A673 (cell line): ENCODE measurements around the gene HERC3. TPM values are rescaled to one million over a fixed set of nuclear protein-coding genes. Genes with fewer than 3 reads are reported as not detected.
A peak's percentile ranks its signal among the peaks of the same experiment; 100 is the strongest.

Experiments used
- BruUV-seq: library from RNA; stranded (reverse); fragments of 400-500 nt; replicated peaks from 2 replicates; lab custom pipeline; 2021; lab: Mats Ljungman, UMichigan
- CTCF ChIA-PET: fragments of 300-600 bp; sonication (Branson Sonifier 250); formaldehyde crosslinking; loops from one replicate; lab custom pipeline; 2022; ENCODE audit warnings: antibody characterized with exemption; lab: Charles Lee
- POLR2A ChIA-PET: fragments of 300-600 bp; sonication (Branson Sonifier 250); formaldehyde crosslinking; loops from one replicate; lab custom pipeline; 2022; ENCODE audit warnings: antibody characterized with exemption; ENCODE audit not compliant: low non-redundant PET; lab: Charles Lee
- DNase-seq: peaks from one replicate; pipeline ENCODE4 v3.0.0-alpha.2; 2015; ENCODE audit warnings: low spot score
- H3K27ac ChIP-seq: fragments of 200-600 bp; sonication (generic); 2 replicates; pipeline ENCODE4 v1.5.1; 2016; ENCODE audit warnings: mixed run types, low read depth, mild to moderate bottlenecking, mixed read lengths, antibody characterized with exemption, low read length; ENCODE audit not compliant: poor library complexity, severe bottlenecking
- H3K27me3 ChIP-seq: fragments of 200-600 bp; sonication (generic); replicated peaks from 2 replicates; pipeline ENCODE4 v1.6.1; 2017; ENCODE audit warnings: mixed run types, low read depth, mild to moderate bottlenecking, mixed read lengths, antibody characterized with exemption, low read length; ENCODE audit not compliant: insufficient read depth, poor library complexity
- H3K36me3 ChIP-seq: fragments of 200-600 bp; sonication (generic); 2 replicates; pipeline ENCODE4 v1.6.1; 2016; ENCODE audit warnings: mixed run types, mild to moderate bottlenecking, mixed read lengths, antibody characterized with exemption, low read length; ENCODE audit not compliant: insufficient read depth, poor library complexity, severe bottlenecking
- H3K4me1 ChIP-seq: fragments of 200-600 bp; sonication (generic); 2 replicates; pipeline ENCODE4 v1.6.1; 2017; ENCODE audit warnings: mixed run types, mild to moderate bottlenecking, mixed read lengths, antibody characterized with exemption, low read length; ENCODE audit not compliant: insufficient read depth, poor library complexity, severe bottlenecking
- H3K4me3 ChIP-seq: fragments of 200-600 bp; sonication (generic); 2 replicates; pipeline ENCODE4 v1.5.1; 2016; ENCODE audit warnings: low read depth, mixed run types, mild to moderate bottlenecking, mixed read lengths, low read length; ENCODE audit not compliant: poor library complexity, severe bottlenecking
- H3K9me3 ChIP-seq: fragments of 200-600 bp; sonication (generic); 2 replicates; pipeline ENCODE4 v1.6.1; 2016; ENCODE audit warnings: mixed run types, low read depth, mild to moderate bottlenecking, mixed read lengths, antibody characterized with exemption, low read length; ENCODE audit not compliant: poor library complexity, severe bottlenecking
- CTCF ChIP-seq: fragments of 300-800, 200-600 bp; sonication (generic); conservative IDR thresholded peaks from 2 replicates; pipeline ENCODE4 v1.5.1; 2017; ENCODE audit warnings: low read depth, mild to moderate bottlenecking, antibody characterized with exemption, low read length, moderate library complexity, mixed read lengths
- EZH2 ChIP-seq: fragments of 200-600 bp; sonication (generic); IDR thresholded peaks from 2 replicates; pipeline ENCODE4 v1.6.1; 2017; ENCODE audit warnings: borderline replicate concordance, low read depth, mild to moderate bottlenecking, mixed read lengths, antibody characterized with exemption, low read length; ENCODE audit not compliant: poor library complexity, severe bottlenecking
- intact Hi-C: fragments of 100-400 bp; cut with micrococcal nuclease; formaldehyde crosslinking; loops from one replicate; pipeline ENCODE4 v1.10.0; 2022; ENCODE audit not compliant: unreplicated experiment
- total RNA-seq: library from RNA; stranded (reverse); gene quantifications from 2 replicates; pipeline ENCODE4 v1.2.3, GENCODE V29; 2021

HERC3 gene
- total RNA-seq, 1 experiment from 2014 or later: 0.71 TPM

GRCh38 chr4:88599714-88600113, 7.4 kb downstream of the HERC3 start:
- H3K27ac ChIP-seq: no peak overlapping the region
- ChIA-PET CTCF (no interaction called here), POLR2A (no interaction called here)
- no peaks in the 10 kb centered on the region for H3K36me3 ChIP-seq
- TF ChIP-seq CTCF: no peak
- no peak for TF ChIP-seq EZH2
- no peaks in the 10 kb centered on the region for H3K27me3 ChIP-seq
- BruUV-seq: no TSS peak
- H3K4me1 ChIP-seq: peaks cover 15% of the 10 kb centered on the region
- H3K9me3 ChIP-seq: no peaks in the 10 kb centered on the region
- intact Hi-C loops: no loop called here
- H3K4me3 ChIP-seq: no peak overlapping the region
- DNase-seq: no peak

- DNase-seq: peak; percentile 18
- Histone ChIP-seq H3K9me3 (no peaks in the 10 kb centered on the region), H3K27ac (no peak overlapping the region), H3K36me3 (no peaks in the 10 kb centered on the region), H3K27me3 (no peaks in the 10 kb centered on the region), H3K4me1 (peaks cover 15% of the 10 kb centered on the region), H3K4me3 (no peak overlapping the region)
- ChIA-PET CTCF (no interaction called here), POLR2A (no interaction called here)
- intact Hi-C loops: no loop called here
- TF ChIP-seq EZH2 (no peak), CTCF (no peak)
- BruUV-seq: no TSS peak
Observed at GRCh38 chr4:88600176-88600838, 8.0 kb downstream of the HERC3 start.

- no peaks in the 10 kb centered on the region for H3K27me3 ChIP-seq
- CTCF ChIA-PET: no interaction called here
- H3K9me3 ChIP-seq: no peaks in the 10 kb centered on the region
- no peaks in the 10 kb centered on the region for H3K36me3 ChIP-seq
- H3K4me1 ChIP-seq: peaks cover 10% of the 10 kb centered on the region
- TF ChIP-seq CTCF (no peak), EZH2 (no peak)
- no peak overlapping the region for H3K4me3 ChIP-seq
- POLR2A ChIA-PET: no interaction called here
- BruUV-seq: no TSS peak
- no peak for DNase-seq
- intact Hi-C loops: no loop called here
- no peak overlapping the region for H3K27ac ChIP-seq
Observed at GRCh38 chr4:88604978-88605678, 12.8 kb downstream of the HERC3 start.
